ENCODE results near the gene CCDC167. TPM values are rescaled to one million over a fixed set of nuclear protein-coding genes. Genes with fewer than 3 reads are reported as not detected.

Gene CCDC167
- total RNA-seq, 4 donors from 2014 or later = 23.4 to 35.0 (median 30.8) TPM

- no peak overlapping the region for H3K27ac ChIP-seq
- in situ Hi-C loops (cut with MboI; ENCODE audit: low sequenced_read_pairs in 4 of 4) = no loop called here
- no peak overlapping the region for H3K4me3 ChIP-seq
- no peaks in the 10 kb centered on the region for H3K9me3 ChIP-seq
- ATAC-seq (no peak), DNase-seq (no peak)
- H3K4me1 ChIP-seq = no peaks in the 10 kb centered on the region
- no peaks in the 10 kb centered on the region for H3K36me3 ChIP-seq
- TF ChIP-seq POLR2A (IDR thresholded peaks at IDR 0.05) (no peak), CTCF (IDR thresholded peaks at IDR 0.05 in 4 of 5, conservative IDR thresholded peaks at IDR 0.05 in 1 of 5) (no peak)
- intact Hi-C loops (cut with DNase I; ENCODE audit: low total_unique reads) = no loop called here
- peaks cover 0 to 6% (median 0%) of the 10 kb centered on the region in 3 donors for H3K27me3 ChIP-seq
Measured at GRCh38 chr6:37521674-37522073, 22.0 kb upstream of the CCDC167 start.

- peaks cover 0 to 6% (median 0%) of the 10 kb centered on the region in 3 donors for H3K27me3 ChIP-seq
- no peaks in the 10 kb centered on the region for H3K9me3 ChIP-seq
- in situ Hi-C loops (cut with MboI; ENCODE audit: low sequenced_read_pairs in 4 of 4) = no loop called here
- no peak for ATAC-seq
- TF ChIP-seq CTCF (IDR thresholded peaks at IDR 0.05 in 4 of 5, conservative IDR thresholded peaks at IDR 0.05 in 1 of 5) (no peak), POLR2A (IDR thresholded peaks at IDR 0.05) (no peak)
- H3K4me1 ChIP-seq = no peaks in the 10 kb centered on the region
- no peak overlapping the region for H3K27ac ChIP-seq
- no peak overlapping the region for H3K4me3 ChIP-seq
- intact Hi-C loops (cut with DNase I; ENCODE audit: low total_unique reads) = no loop called here
- no peaks in the 10 kb centered on the region for H3K36me3 ChIP-seq
- DNase-seq = no peak
Measured at GRCh38 chr6:37520926-37521325, 21.2 kb upstream of the CCDC167 start.

- intact Hi-C loops (cut with DNase I; ENCODE audit: low total_unique reads) = no loop called here
- no peak for DNase-seq
- H3K27me3 ChIP-seq = peaks cover 0 to 11% (median 2%) of the 10 kb centered on the region in 3 donors
- TF ChIP-seq POLR2A (IDR thresholded peaks at IDR 0.05) (no peak), CTCF (IDR thresholded peaks at IDR 0.05 in 4 of 5, conservative IDR thresholded peaks at IDR 0.05 in 1 of 5) (no peak)
- no peak overlapping the region for H3K27ac ChIP-seq
- no peak overlapping the region for H3K4me3 ChIP-seq
- ATAC-seq = no peak
- H3K9me3 ChIP-seq = no peaks in the 10 kb centered on the region
- no peaks in the 10 kb centered on the region for H3K36me3 ChIP-seq
- in situ Hi-C loops (cut with MboI; ENCODE audit: low sequenced_read_pairs in 4 of 4) = no loop called here
- H3K4me1 ChIP-seq = no peaks in the 10 kb centered on the region
Measured at GRCh38 chr6:37519461-37519860, 19.8 kb upstream of the CCDC167 start.

- ATAC-seq = no peak
- intact Hi-C loops (cut with DNase I; ENCODE audit: low total_unique reads) = no loop called here
- in situ Hi-C loops (cut with MboI; ENCODE audit: low sequenced_read_pairs in 4 of 4) = no loop called here
Measured at GRCh38 chr6:37518116-37518515, 18.4 kb upstream of the CCDC167 start.

More at GRCh38 chr6:37518116-37518515, 18.4 kb upstream of the CCDC167 start:
- Histone ChIP-seq H3K4me3 (no peak overlapping the region), H3K4me1 (no peaks in the 10 kb centered on the region), H3K27me3 (peaks cover 6 to 22% (median 13%) of the 10 kb centered on the region in 3 donors), H3K9me3 (no peaks in the 10 kb centered on the region), H3K36me3 (no peaks in the 10 kb centered on the region), H3K27ac (no peak overlapping the region)
- TF ChIP-seq CTCF (IDR thresholded peaks at IDR 0.05 in 4 of 5, conservative IDR thresholded peaks at IDR 0.05 in 1 of 5) = no peak
- TF ChIP-seq POLR2A (IDR thresholded peaks at IDR 0.05) = no peak
- no peak for DNase-seq
